Suppressor macrophage treated with lipopolysaccharide for 1 hour (primary cell): Measurements from ENCODE around the gene PRKCQ.
A peak's percentile ranks its signal among the peaks of the same experiment; 100 is the strongest.
"Not testable (repeated sequence)": the region's sequence is repeated elsewhere in the genome, so short reads cannot be mapped to it uniquely, and the experiment has no call there.

Experiments
- DNase-seq, 3 donors: peaks; one replicate each; pipeline ENCODE4 v3.0.0-alpha.2; 2020 to 2022

PRKCQ gene

DNA sequence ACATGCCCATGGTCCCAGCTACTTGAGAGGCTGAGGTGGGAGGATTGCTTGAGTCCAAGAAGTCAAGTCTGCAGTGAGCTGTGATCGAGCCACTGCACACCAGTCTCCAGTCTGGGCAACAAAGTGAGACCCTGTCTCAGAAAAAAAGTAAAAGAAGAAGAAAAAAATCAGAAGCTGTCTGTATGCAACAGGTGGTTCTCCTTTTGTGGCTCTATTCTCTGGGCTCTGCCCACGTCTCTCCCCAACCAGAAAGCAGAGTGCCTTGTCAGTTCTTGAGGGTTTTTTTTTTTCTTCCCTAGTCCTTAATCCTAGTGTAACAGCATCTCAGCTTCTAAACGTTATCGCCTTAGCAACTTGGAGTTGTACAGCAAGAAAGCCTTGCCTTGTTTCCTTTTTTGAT is 89.5 kb downstream of the PRKCQ start:
- peak in 2 of 3 donors; percentile 17 to 39 for DNase-seq

DNA sequence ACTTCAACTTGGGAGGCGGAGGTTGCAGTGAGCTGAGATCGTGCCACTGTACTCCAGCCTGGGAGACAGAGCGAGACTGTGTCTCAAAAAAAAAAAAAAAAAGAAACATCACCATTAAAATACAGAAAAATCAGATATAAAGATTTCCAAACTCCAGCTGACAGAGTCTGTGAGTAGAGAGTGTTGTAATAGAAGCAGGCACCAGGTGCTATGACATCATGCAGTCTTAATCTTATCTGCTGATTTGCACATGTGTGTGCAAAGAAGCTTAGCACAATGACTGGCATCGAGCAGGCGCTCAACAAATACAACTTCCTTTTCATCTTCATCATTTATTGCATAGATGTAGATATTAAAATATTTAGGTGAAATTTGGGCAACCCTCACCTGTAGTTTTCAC is 92.2 kb downstream of the PRKCQ start:
- DNase-seq: no peak

DNA sequence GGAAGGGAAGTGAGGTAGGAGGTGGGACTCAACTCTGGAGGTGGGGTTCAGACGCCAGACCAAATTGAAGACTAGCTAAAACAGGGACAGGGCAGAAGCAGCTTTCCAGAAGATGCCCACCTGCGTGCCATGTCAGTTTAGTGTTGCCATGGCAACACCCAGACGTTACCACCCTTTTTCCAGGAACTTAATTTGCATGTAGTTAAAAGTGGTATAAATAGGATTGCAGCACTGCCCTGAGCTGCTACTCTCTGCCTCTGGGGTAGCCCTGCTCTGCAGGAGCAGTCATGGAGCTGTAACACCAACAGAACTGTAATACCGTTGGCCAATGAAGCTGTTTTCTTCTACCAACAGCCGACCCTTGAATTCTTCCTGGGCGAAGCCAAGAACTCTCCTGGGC is 93.8 kb downstream of the PRKCQ start:
- no peak for DNase-seq

DNA sequence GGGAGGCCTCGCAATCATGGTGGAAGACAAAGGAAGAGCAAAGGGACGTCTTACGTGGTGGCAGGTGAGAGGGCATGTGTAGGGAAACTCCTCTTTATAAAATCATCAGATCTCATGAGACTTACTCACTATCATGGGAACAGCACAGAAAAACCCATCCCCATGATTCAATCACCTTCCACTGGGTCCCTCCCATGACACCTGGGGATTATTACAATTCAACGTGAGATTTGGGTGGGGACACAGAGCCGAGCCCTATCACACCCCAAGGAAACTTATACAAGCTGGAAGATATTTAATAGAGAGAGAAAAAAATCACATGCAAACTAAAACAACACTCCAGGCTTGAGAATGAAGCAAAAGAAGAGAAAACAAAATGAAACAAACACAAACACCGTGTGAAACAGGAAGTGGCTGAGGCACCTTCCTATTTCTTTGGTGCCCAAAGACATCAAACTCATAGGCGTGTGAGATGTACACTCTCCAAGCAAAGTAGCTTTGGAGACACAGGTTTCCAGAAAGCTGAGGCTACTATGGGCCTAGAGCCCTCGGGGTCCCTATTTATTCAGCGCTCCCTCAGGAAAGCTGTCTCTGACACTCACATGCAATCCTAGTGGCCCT is 97.2 kb downstream of the PRKCQ start:
- DNase-seq: peak in 1 of 3 donors; percentile 8

DNA sequence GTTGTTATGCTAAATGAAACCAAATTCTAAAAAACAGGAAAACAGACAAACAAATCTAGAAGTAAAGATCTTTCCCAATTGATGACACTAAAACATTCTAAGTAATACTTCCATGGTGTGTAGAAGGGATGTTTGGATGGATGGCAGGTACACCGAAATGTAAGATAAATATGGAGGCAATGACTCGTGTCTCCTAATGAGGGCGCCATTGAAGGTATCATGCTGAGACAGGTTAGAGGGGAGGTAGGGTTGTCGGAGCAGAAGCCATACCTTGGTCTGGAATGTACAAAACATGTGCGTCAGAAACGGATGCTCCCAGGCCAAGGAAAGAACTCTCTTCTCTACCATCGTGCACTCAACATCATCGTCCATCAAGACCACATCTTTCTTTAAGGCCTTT is 101.4 kb downstream of the PRKCQ start:
- no peak for DNase-seq

DNA sequence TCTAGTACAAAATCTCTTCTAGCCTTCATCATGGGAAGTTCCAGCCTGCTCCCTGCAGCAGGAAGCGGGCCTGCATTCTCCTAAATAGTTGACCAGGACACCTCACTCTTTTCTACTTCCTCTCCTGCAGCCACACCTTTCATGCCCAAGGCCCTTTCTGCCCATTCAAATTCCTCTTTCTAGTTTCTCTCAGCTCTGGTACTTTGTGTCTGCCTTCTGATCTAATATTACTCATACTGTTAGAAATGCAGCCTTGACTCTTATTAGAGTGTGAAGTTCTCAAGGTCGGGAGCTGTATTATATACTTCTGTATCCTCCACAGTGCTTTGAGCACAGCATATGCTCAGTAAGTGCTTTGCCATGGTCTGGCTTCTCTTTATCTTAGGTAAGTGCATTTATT is 103.1 kb downstream of the PRKCQ start:
- DNase-seq: no peak

DNA sequence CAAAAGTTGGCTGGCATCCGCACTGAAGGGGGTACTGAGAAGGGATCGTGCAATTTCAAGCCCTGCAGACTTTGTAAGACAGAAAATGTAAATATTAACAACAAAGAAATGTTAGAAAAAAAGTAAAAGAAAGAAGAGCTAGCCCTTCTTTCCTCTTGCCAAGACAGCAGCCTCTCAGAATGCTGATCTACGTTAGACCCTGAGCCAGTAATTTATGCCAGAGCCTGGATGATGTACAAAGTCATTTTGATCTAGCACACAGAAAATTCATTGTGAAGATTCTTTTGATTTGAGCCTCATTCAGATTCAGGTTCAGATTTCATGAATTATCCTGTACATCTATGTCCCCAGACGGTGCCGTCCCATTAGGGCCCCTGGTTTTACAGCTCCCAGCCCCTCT is 105.2 kb downstream of the PRKCQ start:
- DNase-seq: no peak

DNA sequence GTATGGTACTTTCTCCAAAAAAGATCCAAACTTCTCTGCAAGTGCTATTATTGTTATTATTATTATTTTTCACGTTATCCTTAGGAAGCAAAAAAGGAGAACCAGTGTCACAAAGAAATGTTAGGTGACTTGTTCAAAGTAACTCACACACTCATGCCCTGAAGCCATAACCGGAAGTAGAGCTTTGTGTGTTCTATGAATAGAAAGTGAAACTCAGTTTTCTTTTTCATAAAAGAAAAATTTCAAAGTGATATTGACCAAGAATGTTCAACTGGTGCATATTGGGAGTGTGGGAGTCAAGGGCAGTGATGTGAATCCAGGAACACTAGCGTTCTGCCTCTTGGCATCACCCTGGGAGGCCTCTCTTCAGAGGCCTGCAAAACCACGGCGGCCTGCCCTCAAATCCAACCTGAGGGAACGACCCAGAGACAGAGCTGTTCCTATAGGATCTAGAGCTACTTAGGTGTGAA is 106.1 kb downstream of the PRKCQ start:
- peak; percentile 66 to 88 (median 79) for DNase-seq

DNA sequence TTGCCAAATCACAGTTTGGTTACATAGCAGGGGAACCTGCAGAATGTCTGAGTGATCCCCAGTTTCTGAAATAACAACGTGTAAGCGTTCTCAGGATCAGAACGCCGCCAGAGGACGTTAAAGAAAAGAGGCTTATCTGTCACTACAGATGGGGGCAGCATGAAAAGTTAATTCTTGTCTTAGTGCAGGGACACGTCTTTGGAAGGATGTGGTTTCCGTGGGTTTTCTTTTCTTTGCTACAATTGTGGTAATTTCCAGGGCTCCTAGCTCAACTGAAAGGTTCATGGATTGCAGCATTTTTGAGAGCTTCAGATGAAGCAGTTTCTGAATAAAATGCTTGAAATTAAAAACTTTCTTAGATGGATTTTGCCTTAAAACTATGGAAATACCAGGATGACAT is 106.6 kb downstream of the PRKCQ start:
- DNase-seq: peak; percentile 26 to 45 (median 38)

DNA sequence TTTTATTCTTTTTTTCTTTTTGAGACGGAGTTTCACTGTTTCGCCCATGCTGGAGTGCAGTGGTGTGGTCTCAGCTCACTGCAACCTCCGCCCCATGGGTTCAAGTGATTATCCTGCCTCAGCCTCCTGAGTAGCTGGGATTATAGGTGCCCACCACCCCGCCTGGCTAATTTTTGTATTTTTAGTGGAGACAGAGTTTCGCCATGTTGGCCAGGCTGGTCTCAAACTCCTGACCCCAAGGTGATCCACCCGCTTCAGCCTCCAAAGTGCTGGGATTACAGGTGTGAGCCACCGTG is 107.4 kb downstream of the PRKCQ start:
- not testable (repeated sequence) for DNase-seq

DNA sequence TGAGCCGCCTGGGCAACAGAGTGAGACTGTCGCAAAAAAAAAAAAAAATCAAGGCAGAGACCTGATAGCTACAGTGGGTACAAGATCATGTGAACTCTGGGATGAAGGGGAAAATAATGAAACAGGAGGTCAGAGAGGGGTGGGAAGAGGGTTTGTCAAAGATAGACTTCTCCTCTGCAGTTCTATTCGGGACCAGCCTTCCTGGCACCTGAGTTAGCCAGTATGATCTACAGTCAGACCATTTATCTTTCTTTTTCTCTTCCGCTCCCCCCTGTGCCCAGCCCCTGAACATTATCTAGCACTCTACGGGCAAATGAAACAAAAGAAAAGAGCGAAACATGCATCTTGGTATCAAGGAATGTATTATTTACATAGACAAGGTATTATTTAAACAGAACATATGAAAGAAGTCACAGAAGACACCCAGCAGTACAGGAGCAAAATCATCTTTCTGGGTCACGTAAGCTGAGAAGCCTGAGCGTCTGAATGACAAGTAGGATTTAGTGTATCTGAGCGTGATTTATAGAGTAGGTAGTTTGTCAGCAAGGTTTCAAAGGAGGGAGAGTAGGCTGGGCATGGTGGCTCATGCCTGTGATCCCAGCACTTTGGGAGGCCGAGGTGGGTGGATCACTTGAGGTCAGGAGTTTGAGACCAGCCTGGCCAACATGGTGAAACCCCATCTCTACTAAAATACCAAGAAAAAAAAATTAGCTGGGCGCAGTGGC is 109.0 kb downstream of the PRKCQ start:
- DNase-seq: no peak

DNA sequence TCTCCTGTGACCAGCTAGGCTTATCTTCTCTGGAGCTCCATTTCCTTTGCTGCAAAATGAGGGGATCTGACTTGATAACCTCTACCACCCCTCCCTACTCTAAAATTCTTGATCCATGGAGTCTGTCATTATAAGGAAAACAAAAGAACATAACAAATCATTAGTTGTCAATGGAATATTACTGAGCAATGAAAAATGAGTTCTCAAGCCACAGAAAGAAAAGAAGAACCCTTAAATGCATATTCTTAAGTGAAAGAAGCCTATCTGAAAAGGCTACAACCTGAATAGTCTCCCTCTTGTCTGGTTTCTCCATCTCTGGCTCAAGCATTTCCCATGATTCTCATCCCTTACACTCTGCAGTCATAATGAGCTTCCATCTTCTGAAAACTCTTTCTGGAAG is 110.4 kb downstream of the PRKCQ start:
- no peak for DNase-seq

DNA sequence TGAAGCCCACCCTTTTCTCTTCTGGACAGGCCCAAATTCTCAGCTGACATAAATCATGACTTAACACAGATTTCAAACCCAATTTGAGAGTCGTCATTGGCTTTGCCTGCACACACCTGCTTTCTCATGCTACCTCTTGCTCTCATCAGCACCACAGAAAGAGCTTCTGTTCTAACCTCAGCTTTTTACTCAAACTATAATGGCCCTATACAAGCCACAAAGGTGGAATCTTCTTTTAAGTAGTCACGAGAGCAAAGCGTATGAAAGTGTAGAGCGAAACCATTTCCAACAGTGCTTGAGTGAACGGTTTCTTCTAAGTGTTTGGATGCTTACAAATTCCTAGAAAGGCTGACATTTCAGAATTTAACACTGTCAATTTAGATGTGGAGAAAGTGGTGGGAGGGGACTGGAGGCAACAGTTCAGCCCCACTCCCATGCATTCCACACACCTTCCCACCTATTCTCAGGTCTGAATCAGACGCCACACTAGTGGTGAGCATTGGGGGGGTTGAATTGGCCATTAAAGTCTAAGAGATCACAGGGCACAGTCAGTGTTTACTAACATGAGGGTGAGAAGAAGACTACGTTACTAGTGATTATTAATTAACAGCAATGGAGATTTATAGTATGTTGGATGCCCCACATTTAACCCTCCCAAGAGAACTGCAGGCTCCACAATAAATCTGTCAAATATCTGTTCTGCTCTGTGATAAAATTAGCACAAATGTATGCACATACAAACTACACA is 114.0 kb downstream of the PRKCQ start:
- DNase-seq: no peak

DNA sequence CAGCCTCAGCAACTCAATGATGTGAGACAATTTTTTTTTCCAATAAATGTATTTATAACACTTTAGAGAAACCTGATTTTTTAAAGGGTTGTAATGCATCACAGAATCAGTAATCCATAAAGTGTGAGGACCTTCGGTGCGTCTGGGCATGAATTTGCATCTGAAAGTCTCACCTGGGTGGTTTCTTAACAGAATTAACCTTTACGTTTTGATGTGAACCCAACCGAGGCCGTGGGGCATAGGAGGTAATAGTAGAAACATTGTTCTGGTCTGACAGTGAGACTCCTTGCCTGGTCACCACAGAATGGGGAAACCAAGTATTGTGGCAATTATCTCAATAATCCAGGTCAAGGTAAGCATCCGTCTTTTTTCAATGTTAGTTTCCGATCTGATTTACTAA is 114.6 kb downstream of the PRKCQ start:
- DNase-seq: no peak

DNA sequence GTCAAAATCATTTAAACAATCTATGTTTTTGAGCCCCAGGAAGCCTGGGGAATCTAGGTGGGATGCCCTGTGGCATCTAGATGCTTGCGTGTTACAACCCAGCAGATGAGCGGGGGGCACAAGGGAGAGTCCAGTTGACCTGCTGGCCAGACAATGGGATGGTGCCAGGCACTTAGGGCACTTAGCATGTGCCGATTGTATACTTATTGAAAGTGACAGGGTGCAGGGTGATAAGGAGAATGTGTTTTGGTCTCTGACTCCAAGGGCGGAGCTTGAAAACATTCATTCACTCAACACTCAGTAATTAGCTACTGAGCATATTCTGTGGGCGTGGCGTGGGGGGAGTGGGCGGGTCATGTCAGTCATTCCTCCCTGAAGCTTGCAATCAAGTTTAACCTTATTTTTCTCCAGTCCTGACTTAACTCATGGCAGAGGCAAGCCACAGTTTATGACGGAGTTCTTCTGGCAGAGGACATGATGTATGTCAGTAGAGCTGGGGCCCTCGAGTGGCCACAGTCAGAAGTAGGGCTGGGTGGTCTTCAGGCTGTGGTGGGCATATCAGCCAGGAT is 115.1 kb downstream of the PRKCQ start:
- no peak for DNase-seq

DNA sequence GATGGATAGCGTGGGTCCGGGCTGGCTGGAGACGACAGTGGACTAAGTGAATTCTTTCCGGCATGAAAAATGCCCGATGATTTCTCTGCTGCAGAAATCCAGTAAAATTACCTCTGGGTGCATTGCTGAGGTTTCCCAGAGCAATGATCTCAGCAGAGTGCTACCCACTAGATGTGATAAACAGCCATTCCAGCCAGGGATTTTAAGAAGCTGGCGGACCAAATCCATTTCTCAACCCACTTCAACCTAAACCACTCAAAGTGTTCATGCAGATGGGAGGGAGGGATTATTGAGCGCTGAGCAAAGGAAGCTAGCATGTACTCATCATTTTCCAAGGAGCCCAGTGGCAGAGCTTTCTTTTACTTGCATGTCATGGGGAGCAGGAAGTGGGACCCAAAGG is 116.7 kb downstream of the PRKCQ start:
- DNase-seq: no peak

DNA sequence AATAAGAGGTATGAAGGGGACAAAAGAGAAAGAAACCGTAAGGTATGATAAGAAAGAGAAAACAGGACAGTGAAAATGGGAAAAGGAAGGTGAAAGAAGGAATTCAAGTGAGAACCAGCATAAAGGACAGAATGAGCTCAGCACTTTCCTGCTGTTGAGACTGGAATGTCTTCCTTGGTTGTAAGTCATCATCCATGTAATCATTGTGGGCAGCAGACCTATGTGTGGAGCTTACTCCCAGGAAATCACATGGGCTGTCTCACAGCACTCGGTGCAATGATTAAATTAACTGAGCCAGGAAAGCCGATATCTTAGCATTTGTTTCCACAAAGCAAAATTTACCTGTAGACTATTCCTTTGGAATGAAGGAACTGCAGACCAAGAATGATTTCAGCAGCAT is 118.1 kb downstream of the PRKCQ start:
- DNase-seq: no peak

DNA sequence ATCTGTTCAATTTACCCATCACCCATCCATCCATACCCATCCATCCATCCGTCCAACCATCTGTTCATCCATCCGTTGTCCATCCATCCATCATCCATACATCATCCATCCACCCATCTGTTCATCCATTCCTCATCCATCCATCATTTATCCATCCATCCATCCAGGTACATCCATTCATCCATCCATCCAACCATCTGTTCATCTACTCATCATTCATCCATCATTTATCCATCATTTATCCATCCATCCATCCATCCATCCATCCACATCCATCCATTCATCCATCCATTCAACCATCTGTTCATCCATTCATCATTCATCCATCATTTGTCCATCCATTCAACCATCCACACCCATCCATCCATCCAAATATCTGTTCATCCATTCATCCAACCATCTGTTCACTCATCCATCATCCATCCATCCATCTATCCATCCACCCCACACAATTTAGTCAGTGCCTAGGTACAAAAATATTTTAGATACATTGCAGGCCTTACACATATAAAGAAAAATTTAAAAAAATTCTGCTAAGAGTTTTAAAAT is 119.1 kb downstream of the PRKCQ start:
- no peak for DNase-seq

DNA sequence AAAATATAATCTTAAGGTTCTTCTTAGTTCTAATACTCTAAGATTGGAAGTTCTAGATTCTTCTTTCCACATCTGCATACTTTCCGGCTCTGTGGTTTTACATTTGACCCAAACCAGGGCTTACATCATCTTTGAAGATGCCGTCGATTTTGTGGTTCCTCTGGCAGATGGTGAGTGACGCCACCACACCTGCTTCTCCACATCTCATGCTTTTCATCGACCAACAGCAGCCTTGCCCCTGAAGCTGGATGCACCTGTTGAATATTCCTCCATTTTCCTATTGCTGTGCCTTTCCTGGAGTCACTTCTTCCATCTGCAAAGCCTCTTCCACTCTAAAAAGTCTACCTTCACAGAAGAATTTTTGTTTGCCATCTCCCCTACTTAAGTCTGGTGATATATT is 121.3 kb downstream of the PRKCQ start:
- no peak for DNase-seq

DNA sequence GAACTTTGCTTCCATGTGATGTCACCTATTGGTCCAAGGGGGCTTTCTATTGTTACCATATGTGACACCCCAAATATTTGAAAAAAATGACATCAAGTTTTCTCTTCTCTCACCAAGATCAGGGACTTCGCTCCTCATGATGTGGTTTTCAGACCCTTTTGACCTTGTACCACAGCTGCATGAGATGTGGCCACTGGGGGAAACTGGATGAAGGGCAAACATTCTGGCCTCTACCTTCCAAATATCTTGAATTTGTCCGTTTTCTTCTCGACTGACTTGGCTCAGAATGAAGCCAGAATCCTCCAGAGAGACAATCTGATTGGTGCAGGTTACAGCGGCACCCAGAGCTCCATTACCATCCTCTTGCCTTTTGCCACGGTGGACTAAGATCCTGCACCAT is 122.7 kb downstream of the PRKCQ start:
- DNase-seq: no peak

DNA sequence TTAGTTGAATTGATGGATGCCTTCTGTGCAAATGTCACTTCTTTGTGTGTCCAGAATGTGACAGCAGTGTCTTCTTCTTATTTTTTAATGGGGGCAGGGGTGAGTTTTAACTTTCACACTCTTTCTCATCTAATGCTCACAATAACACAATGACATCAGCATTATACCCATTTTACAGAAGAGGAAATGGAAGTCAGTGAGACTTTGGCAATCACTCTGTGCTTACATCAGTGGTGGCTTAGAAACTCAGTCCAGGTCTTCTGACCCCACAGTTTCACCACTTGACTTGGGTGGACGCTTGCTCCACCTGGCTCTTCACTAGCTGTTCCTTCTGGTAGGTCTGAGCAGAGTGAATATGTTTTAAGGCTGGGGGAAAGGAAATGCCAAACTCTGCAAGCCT is 124.0 kb downstream of the PRKCQ start:
- DNase-seq: no peak

DNA sequence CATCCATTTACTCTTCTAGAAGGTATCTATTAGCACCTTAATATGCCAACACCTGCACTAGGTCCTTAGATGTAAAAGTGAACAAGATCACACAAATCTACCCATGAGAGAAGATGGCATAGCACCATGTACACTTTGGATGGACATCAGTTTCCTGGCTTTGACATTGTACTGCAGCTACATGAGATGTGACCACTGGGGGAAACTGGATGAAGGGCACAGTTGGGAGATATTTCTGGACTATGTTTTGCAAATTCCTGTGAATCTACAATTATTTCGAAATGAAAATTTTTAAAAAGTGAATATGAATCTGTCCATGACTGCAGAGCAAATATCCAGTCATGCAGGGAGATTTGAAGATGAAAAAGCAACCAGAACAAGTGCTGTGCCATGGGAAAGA is 124.5 kb downstream of the PRKCQ start:
- no peak for DNase-seq

DNA sequence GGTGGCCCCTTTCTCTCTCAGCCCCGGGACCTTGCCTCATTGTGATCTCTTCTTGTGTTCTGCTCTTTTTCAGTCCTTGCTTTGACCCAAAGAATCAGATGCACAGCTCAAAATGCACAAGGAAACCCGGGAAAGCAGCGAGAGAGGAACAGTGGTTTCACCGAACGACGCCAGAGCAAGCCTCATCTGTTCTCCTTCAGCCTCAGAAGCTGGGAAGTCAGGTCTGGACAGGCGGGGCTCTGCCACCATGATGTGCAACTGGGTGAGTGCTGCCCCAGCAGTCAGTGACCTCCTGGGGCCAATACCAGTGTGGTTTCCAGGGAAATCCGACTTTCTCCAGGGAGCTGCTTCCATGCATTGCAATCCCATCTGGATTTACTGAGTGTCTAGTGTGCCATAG is 133.4 kb downstream of the PRKCQ start:
- no peak for DNase-seq
